Measurements from ENCODE around the gene ANKRD52. TPM values are rescaled to one million over a fixed set of nuclear protein-coding genes. Genes with fewer than 3 reads are reported as not detected.

ANKRD52 gene
- total and polyA plus RNA-seq, 2 of the 8 experiments (the other 6 are each of a cell fraction or from before 2014, with no cell fraction given) = 14.0 to 36.3 TPM

GRCh38 chr12:56299308-56299852 is 41.2 kb upstream of the ANKRD52 start (continued):
- TF ChIP-seq CHD7 (IDR thresholded peaks at IDR 0.05; ENCODE audit: insufficient replicate concordance, low read length) = no peak

Measured in H1 (cell line).